PC-9 (cell line): ENCODE data around the gene RHO.

ENCODE experiments used
- CTCF ChIP-seq: fragments of 200-600 bp; sonication (generic); conservative IDR thresholded peaks from 2 replicates; pipeline ENCODE4 v1.6.1; 2017; ENCODE audit warnings: mixed run types, antibody characterized with exemption, mild to moderate bottlenecking, moderate library complexity
- EZH2 ChIP-seq: fragments of 200-600 bp; sonication (generic); IDR thresholded peaks from 2 replicates; pipeline ENCODE4 v1.8.0; 2017; ENCODE audit warnings: antibody characterized with exemption, low read depth

GRCh38 chr3:129536374-129536667 is 7.9 kb downstream of the RHO start:
- no peak for TF ChIP-seq CTCF
- TF ChIP-seq EZH2, result no peak
